OCI-M2 (cell line): Measurements from ENCODE around the gene DGKQ.

ENCODE experiments used
- DNase-seq: peaks from one replicate; lab custom pipeline; 2025; ENCODE audit not compliant: unreplicated experiment; lab: John Stamatoyannopoulos, UW

DGKQ gene

DNA sequence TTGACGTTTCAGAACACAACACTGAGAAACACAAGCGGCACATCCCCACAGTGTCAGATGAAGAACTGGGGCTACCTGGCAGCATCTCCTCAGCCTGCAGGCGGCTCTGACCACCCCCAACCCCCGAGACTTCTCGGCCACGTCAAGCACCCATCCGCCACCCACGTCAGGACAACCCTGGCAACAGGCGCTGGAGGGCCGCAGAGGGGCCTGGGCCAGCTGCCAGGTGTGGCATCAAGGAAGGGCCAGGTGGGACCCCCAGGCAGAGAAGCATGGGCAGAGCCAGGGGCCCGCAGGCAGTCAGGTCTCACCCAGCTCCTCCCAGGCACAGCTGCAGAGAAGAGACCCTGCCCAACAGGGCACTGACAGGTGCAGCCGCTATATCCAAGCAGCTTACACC, 63.5 kb downstream of the DGKQ start:
- DNase-seq: no peak

DNA sequence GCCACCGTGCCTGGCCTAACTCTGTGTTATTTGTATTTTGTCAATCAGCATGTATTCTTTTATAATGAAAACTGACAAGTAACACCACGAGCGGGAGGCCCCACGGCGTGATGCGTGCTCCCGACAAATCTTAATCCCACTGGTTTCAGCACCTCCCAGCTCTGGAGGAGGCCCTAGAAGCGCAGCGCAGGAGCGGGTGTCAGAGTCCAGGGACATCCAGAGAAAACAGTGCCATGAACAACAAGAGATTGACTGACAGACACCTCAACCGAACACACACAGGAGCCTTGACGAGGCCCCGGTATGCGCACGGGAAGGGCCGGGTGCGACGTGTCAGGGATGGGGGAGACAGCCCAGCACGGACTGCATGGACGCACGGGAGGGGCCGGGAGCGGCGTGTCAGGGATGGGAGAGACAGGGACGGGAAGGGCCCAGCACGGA, 64.2 kb downstream of the DGKQ start:
- DNase-seq: no peak
